Breast epithelium (tissue), 3 donors: Measurements from ENCODE around the gene MSX1.

Experiments used
- CTCF ChIP-seq, 3 donors: fragments of 450-650 bp; IDR thresholded peaks; one replicate each; pipeline ENCODE4 v1.5.1; 2016 to 2017; ENCODE audit warnings: antibody characterized with exemption in 3 of 3, mild to moderate bottlenecking in 3 of 3, moderate library complexity in 3 of 3
- POLR2AphosphoS5 ChIP-seq, 3 donors: sonication (generic); formaldehyde crosslinking; IDR thresholded peaks; one replicate each; pipeline ENCODE4 v1.6.1; 2017; ENCODE audit warnings: antibody characterized with exemption in 3 of 3

DNA sequence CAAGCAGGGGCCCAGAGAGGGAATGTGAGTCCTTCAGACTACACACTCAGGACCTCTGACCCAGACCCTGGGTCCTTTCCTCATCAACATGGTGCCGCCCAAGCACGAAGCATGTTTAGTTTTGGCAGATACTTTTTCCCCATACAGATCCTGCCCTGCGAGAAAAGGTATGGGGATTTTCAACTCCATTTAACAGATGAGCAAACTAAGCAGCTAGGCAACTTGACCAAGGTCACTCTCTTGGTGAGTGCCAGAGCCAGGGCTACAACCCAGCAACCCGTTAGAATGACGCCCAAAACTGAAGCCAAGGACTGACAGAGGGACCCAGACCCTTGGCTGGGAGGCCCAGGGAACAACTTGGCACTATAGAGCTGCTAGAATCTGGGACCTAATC is 40.3 kb upstream of the MSX1 start:
- no peak for TF ChIP-seq POLR2AphosphoS5 (IDR thresholded peaks at IDR 0.05)
- TF ChIP-seq CTCF (IDR thresholded peaks at IDR 0.05) = no peak
